Neural crest cell (in vitro differentiated cells): ENCODE results near the gene RGS16. TPM values are rescaled to one million over a fixed set of nuclear protein-coding genes. Genes with fewer than 3 reads are reported as not detected.

Source experiments
- DNase-seq: peaks from one replicate; pipeline ENCODE4 v3.0.0; 2021; ENCODE audit warnings: low read depth, mixed read lengths, low spot score
- H3K27ac Mint-ChIP-seq: one replicate; pipeline ENCODE4 v1.8.0; 2021; ENCODE audit warnings: mild to moderate bottlenecking, mixed read lengths; ENCODE audit not compliant: unreplicated experiment
- H3K27me3 Mint-ChIP-seq: 2 replicates; pipeline ENCODE4 v1.8.0; 2021; ENCODE audit warnings: low read depth, mild to moderate bottlenecking, mixed read lengths
- H3K36me3 Mint-ChIP-seq: 2 replicates; pipeline ENCODE4 v1.8.0; 2021; ENCODE audit warnings: low read depth, mild to moderate bottlenecking, mixed read lengths
- H3K4me1 Mint-ChIP-seq: 2 replicates; pipeline ENCODE4 v1.8.0; 2021; ENCODE audit warnings: mixed read lengths
- H3K4me3 Mint-ChIP-seq: one replicate; pipeline ENCODE4 v1.8.0; 2021; ENCODE audit warnings: mild to moderate bottlenecking, mixed read lengths
- H3K9me3 Mint-ChIP-seq: 2 replicates; pipeline ENCODE4 v1.8.0; 2021; ENCODE audit warnings: mixed read lengths
- total RNA-seq: library from RNA; stranded (reverse); gene quantifications from 2 replicates; pipeline ENCODE4 v1.2.1, GENCODE V29; 2021
- TF ChIP-seq, protein P1 (sequence below): fragments of 200-600 bp; sonication (generic); conservative IDR thresholded peaks from 2 replicates; pipeline ENCODE4 v1.5.0; 2021; ENCODE audit warnings: antibody characterized with exemption, mild to moderate bottlenecking

Gene RGS16
- total RNA-seq, 1 donor from 2014 or later = 6.4 TPM

DNA sequence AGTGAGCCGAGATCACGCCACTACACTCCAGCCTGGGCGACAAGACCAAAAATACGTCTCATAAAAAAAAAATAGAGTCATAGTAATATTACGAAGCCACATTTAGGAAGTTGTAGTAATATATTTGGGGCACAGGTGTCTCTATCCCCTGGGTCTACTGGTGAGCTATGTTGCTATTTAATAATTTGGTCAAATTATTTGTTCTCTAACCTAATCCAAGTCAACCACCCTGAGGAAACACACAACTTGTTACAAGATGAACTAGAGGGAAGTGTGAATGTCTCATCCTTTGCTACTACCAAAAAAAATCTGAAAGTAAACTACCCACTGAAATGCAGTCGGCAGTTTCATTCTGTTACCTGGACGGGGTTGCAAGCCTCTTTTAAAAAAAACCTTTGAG is 44.9 kb upstream of the RGS16 start:
- H3K4me3 Mint-ChIP-seq = no peak overlapping the region
- H3K36me3 Mint-ChIP-seq = no peaks in the 10 kb centered on the region
- no peak for DNase-seq
- TF ChIP-seq, protein P1, sequence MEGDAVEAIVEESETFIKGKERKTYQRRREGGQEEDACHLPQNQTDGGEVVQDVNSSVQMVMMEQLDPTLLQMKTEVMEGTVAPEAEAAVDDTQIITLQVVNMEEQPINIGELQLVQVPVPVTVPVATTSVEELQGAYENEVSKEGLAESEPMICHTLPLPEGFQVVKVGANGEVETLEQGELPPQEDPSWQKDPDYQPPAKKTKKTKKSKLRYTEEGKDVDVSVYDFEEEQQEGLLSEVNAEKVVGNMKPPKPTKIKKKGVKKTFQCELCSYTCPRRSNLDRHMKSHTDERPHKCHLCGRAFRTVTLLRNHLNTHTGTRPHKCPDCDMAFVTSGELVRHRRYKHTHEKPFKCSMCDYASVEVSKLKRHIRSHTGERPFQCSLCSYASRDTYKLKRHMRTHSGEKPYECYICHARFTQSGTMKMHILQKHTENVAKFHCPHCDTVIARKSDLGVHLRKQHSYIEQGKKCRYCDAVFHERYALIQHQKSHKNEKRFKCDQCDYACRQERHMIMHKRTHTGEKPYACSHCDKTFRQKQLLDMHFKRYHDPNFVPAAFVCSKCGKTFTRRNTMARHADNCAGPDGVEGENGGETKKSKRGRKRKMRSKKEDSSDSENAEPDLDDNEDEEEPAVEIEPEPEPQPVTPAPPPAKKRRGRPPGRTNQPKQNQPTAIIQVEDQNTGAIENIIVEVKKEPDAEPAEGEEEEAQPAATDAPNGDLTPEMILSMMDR = no peak
- peaks cover 2% of the 10 kb centered on the region for H3K9me3 Mint-ChIP-seq
- no peaks in the 10 kb centered on the region for H3K27me3 Mint-ChIP-seq
- no peaks in the 10 kb centered on the region for H3K4me1 Mint-ChIP-seq
- no peak overlapping the region for H3K27ac Mint-ChIP-seq

DNA sequence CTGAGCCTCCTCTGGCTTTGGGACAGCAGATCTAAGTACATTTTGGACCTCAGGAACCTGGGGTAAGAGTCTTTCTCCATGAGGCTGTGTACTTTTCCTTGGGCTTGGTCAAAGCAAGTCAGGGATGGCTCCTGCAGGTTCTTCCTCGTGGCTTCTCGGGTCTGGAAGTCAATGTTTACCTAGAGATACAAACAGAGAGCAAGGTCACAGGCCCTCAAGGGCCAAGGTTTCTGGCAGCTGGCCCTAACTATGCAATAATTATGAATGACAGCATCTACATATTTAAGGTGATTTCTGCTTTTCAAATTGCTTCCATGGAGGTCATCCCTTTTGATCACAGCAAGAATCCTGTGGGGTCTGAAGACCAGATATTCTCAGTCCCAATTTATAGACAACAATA is 42.5 kb upstream of the RGS16 start:
- no peak for DNase-seq
- TF ChIP-seq, protein P1 = no peak
- H3K36me3 Mint-ChIP-seq = no peaks in the 10 kb centered on the region
- no peak overlapping the region for H3K4me3 Mint-ChIP-seq
- no peak overlapping the region for H3K27ac Mint-ChIP-seq
- H3K27me3 Mint-ChIP-seq = no peaks in the 10 kb centered on the region
- H3K9me3 Mint-ChIP-seq = peaks cover 2% of the 10 kb centered on the region
- no peaks in the 10 kb centered on the region for H3K4me1 Mint-ChIP-seq

DNA sequence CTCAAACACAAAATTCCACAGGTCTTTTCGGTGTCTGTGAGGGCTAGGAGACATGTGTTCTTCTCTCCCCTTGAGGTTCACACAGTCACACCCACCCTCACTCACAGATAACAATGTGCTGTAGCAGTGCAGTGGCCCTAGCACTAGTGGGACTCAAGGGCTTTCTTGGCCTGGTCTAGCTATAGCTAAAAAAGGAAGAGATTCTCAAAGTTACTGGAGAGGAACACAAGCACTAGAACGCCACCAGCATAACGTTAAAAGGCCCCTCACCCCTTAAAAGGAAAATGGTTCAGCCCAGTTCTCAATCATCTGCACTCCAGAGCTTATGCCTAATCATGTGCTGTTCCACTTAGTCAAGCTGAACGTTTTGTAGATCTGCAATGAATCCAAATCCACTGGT is 40.7 kb upstream of the RGS16 start:
- no peak for DNase-seq
- no peaks in the 10 kb centered on the region for H3K36me3 Mint-ChIP-seq
- H3K4me3 Mint-ChIP-seq = no peak overlapping the region
- TF ChIP-seq, protein P1 = no peak
- H3K27me3 Mint-ChIP-seq = no peaks in the 10 kb centered on the region
- no peak overlapping the region for H3K27ac Mint-ChIP-seq
- peaks cover 2% of the 10 kb centered on the region for H3K9me3 Mint-ChIP-seq
- no peaks in the 10 kb centered on the region for H3K4me1 Mint-ChIP-seq

DNA sequence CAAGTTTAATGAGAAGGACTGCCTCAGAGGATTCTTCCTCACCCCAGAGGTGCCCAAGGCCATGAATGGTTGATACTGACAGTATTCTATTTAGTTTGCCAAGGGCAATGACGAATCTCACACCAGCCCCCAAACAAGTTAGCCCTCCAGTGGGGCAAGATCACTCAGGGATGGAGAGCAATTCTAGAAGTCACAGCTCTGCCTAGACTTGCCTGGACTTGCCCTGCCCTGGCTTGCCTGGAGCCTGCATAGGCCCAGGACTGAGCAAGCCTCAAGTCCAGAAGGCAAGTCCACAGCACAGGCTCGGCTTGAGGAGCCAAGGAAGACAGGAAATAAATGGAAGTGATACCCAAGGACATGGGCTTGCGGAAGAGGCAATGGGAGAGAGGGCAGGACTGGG is 39.5 kb upstream of the RGS16 start:
- TF ChIP-seq, protein P1 = no peak
- no peak for DNase-seq
- Mint-ChIP-seq H3K27me3 (no peaks in the 10 kb centered on the region), H3K9me3 (peaks cover 2% of the 10 kb centered on the region), H3K36me3 (no peaks in the 10 kb centered on the region), H3K4me1 (no peaks in the 10 kb centered on the region), H3K4me3 (no peak overlapping the region), H3K27ac (no peak overlapping the region)

DNA sequence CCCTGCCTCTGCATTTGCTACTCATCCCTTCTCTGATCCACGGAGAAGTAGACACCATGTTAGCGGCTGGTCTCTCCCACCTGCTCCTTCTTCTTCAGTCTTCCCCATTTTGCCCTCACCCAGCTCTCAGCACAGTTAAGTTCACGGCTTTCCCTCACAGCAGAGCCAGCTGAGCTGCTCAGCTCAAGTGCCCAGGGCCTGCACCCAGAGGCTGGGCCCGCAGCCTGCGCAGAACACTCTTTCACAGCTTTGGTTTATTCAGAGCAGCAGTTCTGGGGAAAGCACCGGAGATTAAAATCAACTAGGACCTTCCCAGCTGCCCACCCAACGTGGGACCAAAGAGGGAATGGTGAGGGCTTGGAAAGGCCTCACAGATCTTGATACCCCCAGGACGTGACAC is 38.3 kb upstream of the RGS16 start:
- TF ChIP-seq, protein P1 = no peak
- Mint-ChIP-seq H3K9me3 (peaks cover 2% of the 10 kb centered on the region), H3K4me3 (no peak overlapping the region), H3K4me1 (peaks cover 5% of the 10 kb centered on the region), H3K27ac (no peak overlapping the region), H3K27me3 (no peaks in the 10 kb centered on the region), H3K36me3 (no peaks in the 10 kb centered on the region)
- DNase-seq = no peak

DNA sequence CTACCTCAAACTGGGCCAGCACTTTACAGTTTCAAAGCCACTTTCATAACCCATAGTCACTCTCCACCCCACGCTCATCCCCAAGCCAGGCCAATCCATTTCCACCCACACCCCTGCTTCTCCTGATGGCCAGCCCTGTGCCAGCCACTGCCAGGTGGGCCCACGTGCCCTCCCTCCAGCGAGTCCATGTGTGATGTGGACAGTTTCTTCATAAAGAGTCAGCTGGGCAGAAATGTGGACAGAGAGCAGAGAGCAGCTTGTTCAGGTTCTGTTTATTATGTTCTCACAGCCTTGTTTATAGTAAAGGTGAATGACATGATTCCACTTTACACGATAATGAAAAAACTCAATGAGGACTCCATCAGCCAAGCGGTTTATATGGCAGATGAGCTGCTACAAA is 37.4 kb upstream of the RGS16 start:
- no peak overlapping the region for H3K27ac Mint-ChIP-seq
- no peaks in the 10 kb centered on the region for H3K36me3 Mint-ChIP-seq
- TF ChIP-seq, protein P1 = no peak
- no peak for DNase-seq
- no peaks in the 10 kb centered on the region for H3K27me3 Mint-ChIP-seq
- H3K4me1 Mint-ChIP-seq = peaks cover 8% of the 10 kb centered on the region
- no peak overlapping the region for H3K4me3 Mint-ChIP-seq
- H3K9me3 Mint-ChIP-seq = peaks cover 2% of the 10 kb centered on the region
